Kidney (tissue), 14 donors: Measurements from ENCODE around the gene DHTKD1. TPM values are rescaled to one million over a fixed set of nuclear protein-coding genes. Genes with fewer than 3 reads are reported as not detected.
A peak's percentile ranks its signal among the peaks of the same experiment; 100 is the strongest.

Experiments used
- DNase-seq, 5 donors: peaks; one replicate each; pipeline ENCODE4 v3.0.0-alpha.2; 2013 to 2020
- FAIRE-seq: peaks from 2 replicates; lab custom pipeline; 2012; peaks lifted over from hg19 to GRCh38; lab: Jason Lieb, UNC
- H3K27ac ChIP-seq, 2 donors: one replicate each; pipeline ENCODE4 v1.7.0; 2013; ENCODE audit warnings: low read depth in 2 of 2, low read length in 2 of 2, inconsistent platforms in 1 of 2
- H3K27me3 ChIP-seq: one replicate; pipeline ENCODE4 v1.7.1; 2013; ENCODE audit warnings: low read length, inconsistent platforms; ENCODE audit not compliant: control insufficient read depth, insufficient read depth
- H3K36me3 ChIP-seq, 3 donors: one replicate each; pipeline versions ENCODE4 v1.7.0 to v1.7.1; 2013; ENCODE audit warnings: low read length in 3 of 3, control low read depth in 1 of 3, inconsistent platforms in 1 of 3; ENCODE audit not compliant: insufficient read depth in 3 of 3, control insufficient read depth in 2 of 3
- H3K4me1 ChIP-seq, 3 donors: one replicate each; pipeline versions ENCODE4 v1.7.0 to v1.7.1; 2013; ENCODE audit warnings: low read length in 3 of 3, inconsistent platforms in 1 of 3, low read depth in 1 of 3; ENCODE audit not compliant: control insufficient read depth in 2 of 3, insufficient read depth in 2 of 3
- H3K4me3 ChIP-seq, 3 donors: one replicate each; pipeline versions ENCODE4 v1.7.0 to v1.8.1; 2013; ENCODE audit warnings: low read length in 3 of 3, control low read depth in 1 of 3, inconsistent platforms in 1 of 3
- H3K9ac ChIP-seq, 3 donors: one replicate each; pipeline versions ENCODE4 v1.7.0 to v1.7.1; 2013; ENCODE audit warnings: low read length in 3 of 3, control low read depth in 1 of 3, inconsistent platforms in 1 of 3
- H3K9me3 ChIP-seq, 3 donors: one replicate each; pipeline versions ENCODE4 v1.7.0 to v1.7.1; 2013; ENCODE audit warnings: low read length in 3 of 3, control low read depth in 1 of 3, inconsistent platforms in 1 of 3; ENCODE audit not compliant: control insufficient read depth in 2 of 3, insufficient read depth in 1 of 3
- intact Hi-C: fragments of 100-400 bp; cut with DNase I; formaldehyde crosslinking; loops from one replicate; pipeline ENCODE4 v1.11.1; 2022
- polyA plus RNA-seq: library from polyadenylated mRNA; stranded (reverse); fragments of 350-450 nt; fragmentation: Illumina TruSeq; extraction: RNeasy Lipid Tissue Mini Kit (QIAGEN cat#74804); gene quantifications from one replicate; pipeline ENCODE4 v1.2.3, GENCODE V29; 2014; ENCODE audit warnings: low read depth, low replicate concordance; ENCODE audit not compliant: insufficient read depth
- total RNA-seq: library from RNA; stranded (reverse); fragmentation: NEBNext Ultra II Directional; extraction: Animal tissue kit (Norgen Biotek cat#: 25700); gene quantifications from one replicate; pipeline ENCODE4 v1.2.1, GENCODE V29; 2021
- TF ChIP-seq, protein P1 (sequence below): IDR thresholded peaks from 3 replicates; pipeline ENCODE4 v1.5.1; 2012; ENCODE audit warnings: mild to moderate bottlenecking, moderate library complexity, borderline replicate concordance; ENCODE audit not compliant: insufficient read depth; ENCODE audit errors: extremely low read depth
- donor health status: control.
- donor health status: control.
- donor health status: control.
- donor health status: control.
- donor health status: control.
- donor health status: DM: yes; HTN: yes; CAD: no.
- donor health status: Normal renal cell carcinoma (clear cell type).

The DHTKD1 gene
- total and polyA plus RNA-seq, 2 donors from 2014 or later = 21.5 to 28.0 TPM

- intact Hi-C loops = no loop called here
- FAIRE-seq = no peak
Observed at GRCh38 chr10:12036073-12036655, 32.6 kb upstream of the DHTKD1 start.

DNA sequence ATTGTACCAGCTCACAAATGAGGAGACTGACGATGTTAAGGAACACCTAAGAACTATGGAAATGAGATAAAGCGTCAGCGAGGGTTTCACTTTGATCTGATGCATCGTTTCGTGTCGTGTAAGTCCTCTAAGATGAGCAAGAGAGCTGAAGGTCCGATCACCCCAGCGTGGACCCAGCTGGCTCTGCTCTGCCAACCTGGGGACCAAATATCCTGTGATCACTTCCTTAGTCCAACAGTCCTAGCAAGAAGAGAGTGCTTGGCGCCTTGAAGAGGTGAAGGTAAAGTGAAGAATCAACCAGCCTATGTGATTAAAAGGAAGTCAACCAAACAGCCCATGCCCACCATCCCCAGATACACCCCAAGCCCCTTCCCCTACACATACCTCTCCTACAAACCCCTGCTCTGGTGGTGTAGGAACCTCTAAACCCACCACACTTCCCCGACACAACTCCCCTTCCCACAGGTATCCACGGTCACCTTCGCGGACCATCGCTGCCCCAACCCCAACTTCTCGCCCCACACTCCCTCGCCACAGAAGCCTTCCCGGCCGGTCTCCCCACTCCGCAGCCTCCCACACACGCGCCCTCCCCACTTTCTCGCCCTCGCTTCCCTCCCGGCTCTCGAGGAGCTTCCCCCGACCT lies 26.9 kb upstream of the DHTKD1 start:
- Histone ChIP-seq H3K27ac (peak overlapping the region; percentile 100), H3K9ac (peak overlapping the region; percentile 38 to 91 (median 81)), H3K4me1 (peaks cover 4 to 6% (median 4%) of the 10 kb centered on the region in 3 donors), H3K4me3 (peak overlapping the region; percentile 67 to 91 (median 76)), H3K36me3 (no peaks in the 10 kb centered on the region), H3K27me3 (no peaks in the 10 kb centered on the region), H3K9me3 (no peaks in the 10 kb centered on the region)
- no peak for FAIRE-seq
- TF ChIP-seq, protein P1, sequence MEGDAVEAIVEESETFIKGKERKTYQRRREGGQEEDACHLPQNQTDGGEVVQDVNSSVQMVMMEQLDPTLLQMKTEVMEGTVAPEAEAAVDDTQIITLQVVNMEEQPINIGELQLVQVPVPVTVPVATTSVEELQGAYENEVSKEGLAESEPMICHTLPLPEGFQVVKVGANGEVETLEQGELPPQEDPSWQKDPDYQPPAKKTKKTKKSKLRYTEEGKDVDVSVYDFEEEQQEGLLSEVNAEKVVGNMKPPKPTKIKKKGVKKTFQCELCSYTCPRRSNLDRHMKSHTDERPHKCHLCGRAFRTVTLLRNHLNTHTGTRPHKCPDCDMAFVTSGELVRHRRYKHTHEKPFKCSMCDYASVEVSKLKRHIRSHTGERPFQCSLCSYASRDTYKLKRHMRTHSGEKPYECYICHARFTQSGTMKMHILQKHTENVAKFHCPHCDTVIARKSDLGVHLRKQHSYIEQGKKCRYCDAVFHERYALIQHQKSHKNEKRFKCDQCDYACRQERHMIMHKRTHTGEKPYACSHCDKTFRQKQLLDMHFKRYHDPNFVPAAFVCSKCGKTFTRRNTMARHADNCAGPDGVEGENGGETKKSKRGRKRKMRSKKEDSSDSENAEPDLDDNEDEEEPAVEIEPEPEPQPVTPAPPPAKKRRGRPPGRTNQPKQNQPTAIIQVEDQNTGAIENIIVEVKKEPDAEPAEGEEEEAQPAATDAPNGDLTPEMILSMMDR = no peak
- intact Hi-C loops = no loop called here
- DNase-seq = peak in 4 of 5 donors; percentile 12 to 57 (median 34)

More at GRCh38 chr10:12036073-12036655, 32.6 kb upstream of the DHTKD1 start:
- no peak overlapping the region for H3K27ac ChIP-seq
- H3K9me3 ChIP-seq = no peaks in the 10 kb centered on the region
- TF ChIP-seq, protein P1 = no peak
- no peak for DNase-seq
- H3K9ac ChIP-seq = no peak overlapping the region
- H3K36me3 ChIP-seq = peaks cover 0 to 9% (median 5%) of the 10 kb centered on the region in 3 donors
- H3K4me3 ChIP-seq = no peak overlapping the region
- H3K4me1 ChIP-seq = no peaks in the 10 kb centered on the region
- H3K27me3 ChIP-seq = no peaks in the 10 kb centered on the region

DNA sequence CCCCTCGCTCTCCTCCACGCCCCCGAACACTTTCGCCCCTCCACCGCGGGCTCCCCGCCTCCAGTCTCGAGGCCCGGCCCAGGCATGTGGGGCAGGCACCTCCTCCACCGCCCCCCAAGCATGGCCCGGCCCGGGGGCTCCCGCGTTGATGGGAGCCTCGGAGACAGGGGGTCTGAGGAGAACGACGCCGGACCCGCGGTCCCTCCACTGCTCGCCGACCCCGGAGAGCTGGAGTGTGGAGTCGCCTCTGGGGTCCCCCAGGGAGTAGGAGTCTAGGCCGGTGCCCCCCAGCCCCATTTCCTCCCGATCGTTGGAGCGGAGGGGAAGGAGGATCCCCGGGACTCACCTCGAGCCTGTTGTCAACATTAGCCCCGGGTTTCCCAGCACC lies 26.4 kb upstream of the DHTKD1 start:
- Histone ChIP-seq H3K9me3 (no peaks in the 10 kb centered on the region), H3K4me3 (peak overlapping the region; percentile 67 to 91 (median 76)), H3K27me3 (no peaks in the 10 kb centered on the region), H3K9ac (peak overlapping the region; percentile 75 to 91 (median 81)), H3K4me1 (peaks cover 4 to 6% (median 4%) of the 10 kb centered on the region in 3 donors), H3K36me3 (no peaks in the 10 kb centered on the region), H3K27ac (peak overlapping the region; percentile 100)
- TF ChIP-seq, protein P1 = no peak
- intact Hi-C loops = no loop called here
- DNase-seq (peak in 3 of 5 donors; percentile 54 to 91 (median 74)), FAIRE-seq (no peak)
